Omental fat pad (tissue), 4 donors: ENCODE data around the gene HAUS8. TPM values are rescaled to one million over a fixed set of nuclear protein-coding genes. Genes with fewer than 3 reads are reported as not detected.
"Not testable (repeated sequence)": the region's sequence is repeated elsewhere in the genome, so short reads cannot be mapped to it uniquely, and the experiment has no call there.

Experiments
- ATAC-seq: fragments of 150-250 bp; one replicate; pipeline ENCODE4 v1.9.1; 2016; ENCODE audit warnings: mild to moderate bottlenecking, moderate library complexity; ENCODE audit not compliant: low FRiP score
- DNase-seq: peaks from one replicate; pipeline ENCODE4 v3.0.0-alpha.2; 2019; ENCODE audit warnings: low spot score
- CTCF ChIP-seq, 3 donors: fragments of 450-650 bp; IDR thresholded peaks; one replicate each; pipeline ENCODE4 v1.5.1; 2016 to 2017; ENCODE audit warnings: antibody characterized with exemption in 3 of 3, mild to moderate bottlenecking in 3 of 3, moderate library complexity in 2 of 3
- total RNA-seq, 4 donors: library from RNA; depleted of rRNA; stranded (reverse); fragments of >200 nt; gene quantifications; one replicate each; pipeline ENCODE4 v1.1.0, GENCODE V29; 2016

Gene HAUS8
- total RNA-seq, 4 donors from 2014 or later: 4.0 to 7.3 (median 6.1) TPM

- no peak for TF ChIP-seq CTCF (IDR thresholded peaks at IDR 0.05)
- ATAC-seq: no peak
- DNase-seq: no peak
Observed at GRCh38 chr19:17023805-17024204, 51.4 kb downstream of the HAUS8 start.

DNA sequence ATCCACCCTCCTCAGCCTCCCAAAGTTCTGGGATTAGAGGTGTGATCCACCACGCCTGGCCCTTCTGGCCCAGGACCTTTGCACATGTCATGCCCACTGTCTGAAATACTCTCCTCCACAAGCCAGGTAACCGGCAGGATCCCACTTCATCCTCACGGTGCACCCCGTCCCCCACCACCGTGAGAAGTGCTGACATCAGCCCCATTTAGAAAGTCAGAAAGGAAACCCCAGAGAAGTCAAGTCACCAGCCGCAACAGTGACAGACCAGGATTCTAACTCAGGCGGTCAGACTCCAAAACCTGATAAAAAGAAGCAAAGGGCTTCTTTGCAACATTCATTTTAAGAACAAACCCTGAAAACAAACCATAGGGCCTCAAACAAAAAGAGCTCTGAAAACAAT lies 52.5 kb downstream of the HAUS8 start:
- no peak for ATAC-seq
- no peak for TF ChIP-seq CTCF (IDR thresholded peaks at IDR 0.05)
- no peak for DNase-seq

DNA sequence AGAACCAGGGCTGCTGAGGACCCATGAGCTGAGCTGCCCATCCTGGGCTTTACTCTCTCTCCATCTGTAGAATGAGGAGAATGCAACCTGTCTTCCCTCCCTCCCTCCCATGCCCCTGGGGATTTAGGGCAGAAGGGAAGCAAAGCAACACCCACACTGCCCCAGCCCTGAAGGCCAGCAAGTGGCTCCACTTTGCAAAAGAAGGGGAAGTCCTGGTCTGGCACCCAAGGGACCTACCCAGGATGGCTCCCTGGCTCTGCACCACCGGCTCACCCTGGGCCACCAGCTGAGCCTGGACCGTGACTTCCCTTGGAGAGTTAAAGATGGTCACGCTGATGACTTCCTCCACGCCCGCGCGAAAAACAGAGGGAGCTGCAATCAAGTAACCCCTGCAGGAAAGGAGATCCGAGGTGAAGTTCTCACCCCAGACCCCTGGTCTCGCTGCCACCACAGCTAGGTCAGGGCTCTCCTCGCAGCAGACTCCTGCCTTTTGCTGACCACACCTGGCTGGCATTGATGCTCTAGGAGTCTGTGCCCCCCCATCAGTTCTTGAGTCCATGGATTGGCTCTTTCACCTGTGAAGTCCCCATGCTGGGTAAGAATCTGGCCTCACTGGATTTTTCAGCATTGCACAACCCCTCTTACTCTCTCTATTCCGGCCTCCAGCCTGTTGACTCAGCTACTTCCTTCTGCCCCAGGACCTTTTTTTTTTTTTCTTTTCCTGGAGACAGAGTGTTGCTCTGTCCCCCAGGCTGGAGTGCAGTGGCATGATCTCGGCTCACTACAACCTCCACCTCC lies 53.3 kb downstream of the HAUS8 start:
- no peak for ATAC-seq
- TF ChIP-seq CTCF (IDR thresholded peaks at IDR 0.05): no peak
- no peak for DNase-seq

DNA sequence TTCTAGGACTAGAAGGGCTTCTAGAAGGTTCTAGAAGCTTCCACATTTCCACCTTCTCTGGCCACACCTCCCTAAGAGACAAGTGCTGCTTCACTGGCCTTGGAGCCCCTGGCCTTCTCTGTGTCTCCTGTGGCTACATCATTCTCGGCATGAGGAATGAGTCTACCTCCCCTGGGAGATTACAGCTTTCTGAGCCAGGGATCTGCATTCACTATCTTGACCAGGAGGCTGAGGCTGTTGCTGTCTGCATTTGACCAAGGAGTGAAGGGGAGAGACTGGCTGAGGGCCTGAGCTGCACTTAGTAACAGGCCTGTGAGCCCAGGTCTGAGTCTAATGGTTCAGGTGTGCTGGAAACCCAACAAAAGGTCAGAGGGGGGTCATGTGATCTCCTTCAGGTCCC lies 53.9 kb downstream of the HAUS8 start:
- TF ChIP-seq CTCF (IDR thresholded peaks at IDR 0.05): no peak
- no peak for ATAC-seq
- no peak for DNase-seq

GRCh38 chr19:17020823-17021222 lies 54.4 kb downstream of the HAUS8 start:
- no peak for TF ChIP-seq CTCF (IDR thresholded peaks at IDR 0.05)
- ATAC-seq: no peak

DNA sequence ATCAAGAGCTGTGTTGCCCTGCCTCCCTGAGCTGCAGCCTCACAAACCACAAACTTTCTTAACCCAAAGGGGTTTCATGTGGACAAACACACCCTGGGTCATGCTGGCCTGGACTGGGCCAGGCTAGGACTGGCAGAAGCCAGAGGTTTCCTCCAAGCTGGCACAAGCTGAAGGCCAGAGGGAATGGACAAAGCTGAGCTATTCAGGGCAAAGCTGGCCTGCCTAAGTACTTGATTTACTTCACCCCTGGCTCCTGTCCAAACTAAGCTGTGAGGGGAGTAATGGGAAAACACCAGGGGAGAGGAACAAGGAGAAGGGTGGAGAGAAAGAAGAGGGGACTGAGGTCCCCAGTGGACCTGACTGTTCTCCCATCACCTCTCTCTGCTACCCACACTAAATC lies 54.9 kb downstream of the HAUS8 start:
- ATAC-seq (no peak), DNase-seq (no peak)
- no peak for TF ChIP-seq CTCF (IDR thresholded peaks at IDR 0.05)

More at GRCh38 chr19:17020823-17021222, 54.4 kb downstream of the HAUS8 start:
- DNase-seq: no peak

DNA sequence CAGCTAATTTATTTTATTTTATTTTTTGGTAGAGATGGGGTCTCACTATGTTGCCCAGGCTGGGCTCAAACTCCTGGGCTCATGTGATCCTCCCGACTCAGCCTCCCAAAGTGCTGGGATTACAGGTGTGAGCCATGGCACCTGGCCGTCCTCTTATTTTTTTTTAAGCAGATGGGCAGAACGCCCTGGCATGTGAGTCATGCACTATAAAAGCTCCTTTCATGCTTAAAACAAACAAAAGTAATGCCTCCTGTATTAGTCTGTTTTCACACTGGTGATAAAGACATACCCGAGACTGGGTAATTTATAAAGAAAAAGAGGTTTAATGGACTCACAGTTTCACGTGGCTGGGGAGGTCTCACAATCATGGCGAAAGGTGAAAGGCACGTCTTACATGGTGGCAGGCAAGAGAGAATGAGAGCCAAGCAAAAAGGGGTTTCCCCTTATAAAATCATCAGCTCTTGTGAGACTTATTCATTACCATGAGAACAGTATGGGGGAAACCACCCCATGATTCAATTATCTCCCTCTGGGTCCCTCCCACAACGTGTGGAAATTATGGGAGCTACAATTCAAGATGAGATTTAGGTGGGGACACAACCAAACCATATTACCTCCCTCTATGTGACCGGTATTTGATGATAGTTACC lies 60.9 kb downstream of the HAUS8 start:
- not testable (repeated sequence) for DNase-seq, ATAC-seq
